HCT116 (cell line): ENCODE measurements around the gene GRK2. TPM values are rescaled to one million over a fixed set of nuclear protein-coding genes. Genes with fewer than 3 reads are reported as not detected.
A peak's percentile ranks its signal among the peaks of the same experiment; 100 is the strongest.

ENCODE experiments used
- ATAC-seq: fragments of 200-7000 bp; cut with Tn5 transposase; 2 replicates; pipeline ENCODE4 v1.9.1; 2020; ENCODE audit warnings: mild to moderate bottlenecking, moderate library complexity
- BruUV-seq: library from RNA; stranded (reverse); fragments of 400-500 nt; replicated peaks from 2 replicates; lab custom pipeline; 2021; lab: Mats Ljungman, UMichigan
- CTCF ChIA-PET: fragments of 300-600 bp; sonication (Branson Sonifier 250); formaldehyde crosslinking; loops from one replicate; lab custom pipeline; 2021; ENCODE audit warnings: antibody characterized with exemption; lab: Charles Lee
- POLR2A ChIA-PET: fragments of 300-600, 350-600 bp; sonication (Branson Sonifier 250); formaldehyde crosslinking; loops from one replicate; lab custom pipeline; 2021; ENCODE audit warnings: antibody characterized with exemption; lab: Charles Lee
- RAD21 ChIA-PET, 2 experiments: fragments of 300-600 bp; sonication (Branson Sonifier 250); formaldehyde crosslinking; loops; one replicate each; lab custom pipeline; 2023; ENCODE audit warnings: low total read pairs in 2 of 2; ENCODE audit not compliant: uncharacterized antibody in 2 of 2, unreplicated experiment in 2 of 2, low non-redundant PET in 1 of 2; lab: Charles Lee
- DNase-seq: peaks from one replicate; pipeline ENCODE4 v3.0.0-alpha.2; 2010; ENCODE audit warnings: low read depth, low spot score
- H2AFZ ChIP-seq: fragments of 200-600 bp; shearing (Covaris generic), sonication (generic); 2 replicates; pipeline ENCODE4 v1.6.1; 2017; ENCODE audit warnings: low read depth, mixed run types, mixed read lengths, antibody characterized with exemption, low read length; ENCODE audit not compliant: poor library complexity, severe bottlenecking
- H3K27ac ChIP-seq: 2 replicates; pipeline ENCODE4 v1.5.1; 2012; ENCODE audit warnings: low read depth, low read length
- H3K27me3 ChIP-seq: fragments of 200-600 bp; sonication (generic); 2 replicates; pipeline ENCODE4 v1.6.1; 2016; ENCODE audit warnings: mixed run types, low read length, mixed read lengths; ENCODE audit not compliant: insufficient read depth
- H3K36me3 ChIP-seq, 2 experiments: fragments of 200-500 bp in 1 of 2; fragments of 200-600 bp in 1 of 2; sonication (Bioruptor generic) in 1 of 2; sonication (generic) in 1 of 2; 2 replicates each; pipeline versions ENCODE4 v1.5.1 to v1.6.1; 2014 to 2016; ENCODE audit warnings: low read length in 2 of 2, inconsistent platforms in 1 of 2, mixed read lengths in 1 of 2, mixed run types in 1 of 2; ENCODE audit not compliant: insufficient read depth in 2 of 2, control insufficient read depth in 1 of 2
- H3K4me1 ChIP-seq, 2 experiments: fragments of 200-600 bp in 1 of 2; sonication (generic) in 1 of 2; 2 replicates each; pipeline versions ENCODE4 v1.5.1 to v1.6.1; 2012 to 2017; ENCODE audit warnings: low read length in 2 of 2, inconsistent platforms in 1 of 2, mild to moderate bottlenecking in 1 of 2, mixed read lengths in 1 of 2, mixed run types in 1 of 2, moderate library complexity in 1 of 2; ENCODE audit not compliant: insufficient read depth in 2 of 2, control insufficient read depth in 1 of 2
- H3K4me2 ChIP-seq: fragments of 200-600 bp; sonication (generic); 2 replicates; pipeline ENCODE4 v1.6.1; 2017; ENCODE audit warnings: mixed run types, low read length, mixed read lengths
- H3K4me3 ChIP-seq, 2 experiments: fragments of 200-600 bp in 1 of 2; sonication (generic) in 1 of 2; replicated peaks in 1 of 2; 2 replicates each; pipeline ENCODE4 v1.5.1; 2011 to 2016; ENCODE audit warnings: low read length in 2 of 2, control low read depth in 1 of 2, low read depth in 1 of 2, mild to moderate bottlenecking in 1 of 2, mixed read lengths in 1 of 2, mixed run types in 1 of 2
- H3K79me2 ChIP-seq: fragments of 200-600 bp; sonication (generic); 2 replicates; pipeline ENCODE4 v1.6.1; 2017; ENCODE audit warnings: mild to moderate bottlenecking, mixed run types, low read length, moderate library complexity, mixed read lengths; ENCODE audit not compliant: insufficient read depth
- H3K9ac ChIP-seq: fragments of 200-600 bp; sonication (generic); 2 replicates; pipeline ENCODE4 v1.6.1; 2016; ENCODE audit warnings: low read length, mixed read lengths
- H3K9me2 ChIP-seq: fragments of 200-600 bp; sonication (generic), shearing (Covaris generic); 2 replicates; pipeline ENCODE4 v1.6.1; 2017; ENCODE audit warnings: mixed run types, mild to moderate bottlenecking, moderate library complexity; ENCODE audit not compliant: insufficient read depth
- H3K9me3 ChIP-seq, 2 experiments: fragments of 200-500 bp in 1 of 2; fragments of 200-600 bp in 1 of 2; sonication (Bioruptor generic) in 1 of 2; sonication (generic) in 1 of 2; 2 replicates each; pipeline ENCODE4 v1.6.1; 2014 to 2017; ENCODE audit warnings: low read length in 2 of 2, mixed read lengths in 2 of 2, inconsistent platforms in 1 of 2, low read depth in 1 of 2, mild to moderate bottlenecking in 1 of 2, mixed run types in 1 of 2, moderate library complexity in 1 of 2; ENCODE audit not compliant: control insufficient read depth in 1 of 2, insufficient read depth in 1 of 2
- H4K20me1 ChIP-seq: fragments of 200-600 bp; sonication (generic), shearing (Covaris generic); 2 replicates; pipeline ENCODE4 v1.6.1; 2017; ENCODE audit warnings: mixed run types, mild to moderate bottlenecking, moderate library complexity; ENCODE audit not compliant: insufficient read depth
- EGR1 ChIP-seq: IDR thresholded peaks from 2 replicates; pipeline ENCODE4 v1.6.1; 2012; ENCODE audit warnings: low read depth
- EZH2phosphoT487 ChIP-seq: fragments of 200-600 bp; IDR thresholded peaks from 2 replicates; pipeline ENCODE4 v1.6.1; 2018; ENCODE audit warnings: antibody characterized with exemption, borderline replicate concordance
- MAX ChIP-seq: IDR thresholded peaks from 2 replicates; pipeline ENCODE4 v1.6.1; 2012
- POLR2AphosphoS5 ChIP-seq: IDR thresholded peaks from 2 replicates; pipeline ENCODE4 v1.6.1; 2011; ENCODE audit warnings: mild to moderate bottlenecking, low read depth, low read length, moderate library complexity
- SIN3A ChIP-seq: IDR thresholded peaks from 2 replicates; pipeline ENCODE4 v1.6.1; 2012; ENCODE audit warnings: low read depth
- SP1 ChIP-seq: IDR thresholded peaks from 2 replicates; pipeline ENCODE4 v1.6.1; 2012; ENCODE audit warnings: low read depth
- ZNF274 ChIP-seq: fragments of 200-500 bp; sonication (Bioruptor generic); IDR thresholded peaks from 2 replicates; pipeline ENCODE4 v1.6.1; 2014; ENCODE audit warnings: mild to moderate bottlenecking, low read depth, low read length, inconsistent platforms
- intact Hi-C: fragments of 100-400 bp; cut with micrococcal nuclease; formaldehyde crosslinking; loops from 2 replicates; pipeline ENCODE4 v1.10.0; 2022
- total RNA-seq: library from RNA; stranded (reverse); gene quantifications from one replicate; pipeline ENCODE4 v1.2.1, GENCODE V29; 2021; ENCODE audit not compliant: unreplicated experiment

Gene GRK2
- total RNA-seq, 1 experiment from 2014 or later, result 83.0 TPM

DNA sequence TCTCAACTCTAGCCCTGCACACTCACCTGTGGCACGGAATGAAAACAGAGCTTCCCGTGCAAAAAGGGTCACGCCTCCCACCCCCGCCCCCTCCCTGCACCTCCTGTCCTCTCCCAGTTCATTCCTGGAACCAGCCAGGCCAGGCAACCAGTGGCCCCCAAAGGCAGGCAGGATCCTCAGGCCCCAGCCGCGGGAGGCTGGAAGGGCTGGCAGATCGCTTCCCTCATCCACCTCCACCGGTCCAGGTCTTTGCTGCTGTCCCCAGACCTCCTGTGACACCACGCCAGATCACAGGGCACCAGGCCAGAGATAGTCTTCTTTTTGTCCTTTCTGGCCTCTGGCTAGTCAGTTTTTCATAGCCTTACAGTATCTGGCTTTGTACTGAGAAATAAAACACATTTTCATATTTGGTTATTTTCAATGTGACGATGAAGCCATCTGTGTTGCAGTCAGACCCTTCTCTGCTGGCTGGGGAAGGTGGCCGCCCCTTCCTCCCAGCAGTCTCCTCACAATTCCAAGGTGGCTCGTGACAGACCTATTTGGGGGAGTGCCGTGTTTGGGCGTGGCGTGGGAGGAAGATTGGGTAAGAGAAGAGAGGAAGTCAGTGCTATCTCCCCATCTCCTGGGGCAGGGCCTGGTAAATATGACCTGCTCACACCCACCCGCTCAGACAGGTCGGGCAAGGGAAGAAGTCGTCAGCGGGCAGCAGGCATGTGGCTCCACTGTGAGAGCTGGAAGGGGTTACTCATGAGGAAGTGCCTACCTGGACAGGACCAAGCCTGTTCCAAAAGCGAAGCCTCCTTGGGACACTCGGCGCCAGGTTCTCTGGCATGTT lies 46.1 kb downstream of the GRK2 start:
- peak overlapping the region; percentile 16 for H3K27ac ChIP-seq
- peaks cover 0 to 6% of the 10 kb centered on the region in 2 experiments; a peak in 3 of 4 replicates for H3K36me3 ChIP-seq
- H3K9ac ChIP-seq, result peak overlapping the region; percentile 13; the same call in 1 of the 2 replicates
- intact Hi-C loops, result no loop called here
- H3K27me3 ChIP-seq, result no peaks in the 10 kb centered on the region
- RAD21 ChIA-PET, result no interaction called here
- H3K4me1 ChIP-seq, result peaks cover 10 to 29% of the 10 kb centered on the region in 2 experiments; a peak in 3 of 4 replicates
- no peak overlapping the region for H2AFZ ChIP-seq
- ATAC-seq, result no peak
- H3K4me2 ChIP-seq, result peak overlapping the region; percentile 51
- H3K4me3 ChIP-seq, result no peak overlapping the region
- no peaks in the 10 kb centered on the region for H3K79me2 ChIP-seq
- no peaks in the 10 kb centered on the region for H3K9me3 ChIP-seq
- no peak for DNase-seq
- no peaks in the 10 kb centered on the region for H4K20me1 ChIP-seq
- CTCF ChIA-PET, result no interaction called here
- POLR2A ChIA-PET, result no interaction called here
- BruUV-seq, result no TSS peak
- no peaks in the 10 kb centered on the region for H3K9me2 ChIP-seq
- peak; percentile 27; the same call in 1 of the 2 replicates for TF ChIP-seq POLR2AphosphoS5
- no peak for TF ChIP-seq ZNF274
- TF ChIP-seq SIN3A, result peak; percentile 47; the same call in 1 of the 2 replicates
- TF ChIP-seq SP1, result peak; percentile 71
- no peak for TF ChIP-seq EZH2phosphoT487
- peak; percentile 64 for TF ChIP-seq EGR1
- TF ChIP-seq MAX, result peak; percentile 82
